Stimulated activated memory B cell treated with anti-CD40 and anti-IgM and Interleukin-4, amounts not matched to agents 10 μg/mL and 1 μg/mL and 100 μg/mL, for 72 hours (primary cell): ENCODE data around the gene MASP2.

Source experiments
- ATAC-seq: fragments of 150-1000 bp; cut with Tn5 transposase; 2 replicates; pipeline ENCODE4 v1.10.0; 2021
- H3K27ac Mint-ChIP-seq: one replicate; pipeline ENCODE4 v1.8.0; 2022; ENCODE audit warnings: mild to moderate bottlenecking, mixed read lengths
- H3K27me3 Mint-ChIP-seq: one replicate; pipeline ENCODE4 v1.8.0; 2022; ENCODE audit warnings: mixed read lengths
- H3K36me3 Mint-ChIP-seq: one replicate; pipeline ENCODE4 v1.8.0; 2022; ENCODE audit warnings: mixed read lengths
- H3K4me1 Mint-ChIP-seq: one replicate; pipeline ENCODE4 v1.8.0; 2022; ENCODE audit warnings: mixed read lengths
- H3K4me3 Mint-ChIP-seq: one replicate; pipeline ENCODE4 v1.8.0; 2022; ENCODE audit warnings: mild to moderate bottlenecking, moderate library complexity, mixed read lengths
- H3K9me3 Mint-ChIP-seq: one replicate; pipeline ENCODE4 v1.8.0; 2022; ENCODE audit warnings: mixed read lengths

Gene MASP2

GRCh38 chr1:11062965-11063401 is 15.9 kb upstream of the MASP2 start:
- H3K27ac Mint-ChIP-seq, result peak overlapping the region; percentile 64
- peak; percentile 13 for ATAC-seq
- no peaks in the 10 kb centered on the region for H3K9me3 Mint-ChIP-seq
- no peak overlapping the region for H3K4me3 Mint-ChIP-seq
- peaks cover 29% of the 10 kb centered on the region for H3K36me3 Mint-ChIP-seq
- no peaks in the 10 kb centered on the region for H3K27me3 Mint-ChIP-seq
- peaks cover 41% of the 10 kb centered on the region for H3K4me1 Mint-ChIP-seq

- peaks cover 52% of the 10 kb centered on the region for H3K4me1 Mint-ChIP-seq
- H3K36me3 Mint-ChIP-seq, result peaks cover 31% of the 10 kb centered on the region
- no peaks in the 10 kb centered on the region for H3K9me3 Mint-ChIP-seq
- H3K27ac Mint-ChIP-seq, result peak overlapping the region; percentile 64
- no peaks in the 10 kb centered on the region for H3K27me3 Mint-ChIP-seq
- no peak for ATAC-seq
- no peak overlapping the region for H3K4me3 Mint-ChIP-seq
Measured at GRCh38 chr1:11061652-11062365, 14.8 kb upstream of the MASP2 start.

GRCh38 chr1:11059968-11060830 is 13.2 kb upstream of the MASP2 start, which contains the start of gene SRM:
Gene SRM (minus strand): TSS chr1:11060018. CDS start chr1:11059943, 75 bp downstream.
- peak; percentile 97 for ATAC-seq
- Mint-ChIP-seq H3K4me1 (peaks cover 52% of the 10 kb centered on the region), H3K27me3 (no peaks in the 10 kb centered on the region), H3K36me3 (peaks cover 28% of the 10 kb centered on the region), H3K9me3 (no peaks in the 10 kb centered on the region), H3K27ac (peak within 1 kb of the TSS; percentile 89), H3K4me3 (peak within 1 kb of the TSS; percentile 92)

- peak overlapping the region; percentile 92 for H3K4me3 Mint-ChIP-seq
- peaks cover 52% of the 10 kb centered on the region for H3K4me1 Mint-ChIP-seq
- ATAC-seq, result peak; percentile 10
- H3K9me3 Mint-ChIP-seq, result no peaks in the 10 kb centered on the region
- H3K36me3 Mint-ChIP-seq, result peaks cover 27% of the 10 kb centered on the region
- peak overlapping the region; percentile 89 for H3K27ac Mint-ChIP-seq
- H3K27me3 Mint-ChIP-seq, result no peaks in the 10 kb centered on the region
Measured at GRCh38 chr1:11059155-11059967, 12.3 kb upstream of the MASP2 start.

GRCh38 chr1:11058595-11059154 is 11.6 kb upstream of the MASP2 start:
- H3K4me3 Mint-ChIP-seq, result peak overlapping the region; percentile 92
- no peaks in the 10 kb centered on the region for H3K27me3 Mint-ChIP-seq
- peaks cover 52% of the 10 kb centered on the region for H3K4me1 Mint-ChIP-seq
- H3K36me3 Mint-ChIP-seq, result peaks cover 30% of the 10 kb centered on the region
- H3K27ac Mint-ChIP-seq, result peak overlapping the region; percentile 89
- ATAC-seq, result no peak
- H3K9me3 Mint-ChIP-seq, result no peaks in the 10 kb centered on the region

GRCh38 chr1:11058026-11058425 is 11.0 kb upstream of the MASP2 start:
- H3K27me3 Mint-ChIP-seq, result no peaks in the 10 kb centered on the region
- peaks cover 30% of the 10 kb centered on the region for H3K36me3 Mint-ChIP-seq
- H3K4me3 Mint-ChIP-seq, result peak overlapping the region; percentile 92
- H3K9me3 Mint-ChIP-seq, result no peaks in the 10 kb centered on the region
- no peak for ATAC-seq
- H3K4me1 Mint-ChIP-seq, result peaks cover 49% of the 10 kb centered on the region
- H3K27ac Mint-ChIP-seq, result peak overlapping the region; percentile 55

GRCh38 chr1:11057477-11057876 is 10.4 kb upstream of the MASP2 start:
- Mint-ChIP-seq H3K9me3 (no peaks in the 10 kb centered on the region), H3K36me3 (peaks cover 30% of the 10 kb centered on the region), H3K4me1 (peaks cover 49% of the 10 kb centered on the region), H3K4me3 (no peak overlapping the region), H3K27me3 (no peaks in the 10 kb centered on the region), H3K27ac (peak overlapping the region; percentile 55)
- ATAC-seq, result no peak

- no peaks in the 10 kb centered on the region for H3K9me3 Mint-ChIP-seq
- peaks cover 49% of the 10 kb centered on the region for H3K4me1 Mint-ChIP-seq
- H3K27me3 Mint-ChIP-seq, result no peaks in the 10 kb centered on the region
- H3K27ac Mint-ChIP-seq, result no peak overlapping the region
- H3K4me3 Mint-ChIP-seq, result no peak overlapping the region
- peaks cover 30% of the 10 kb centered on the region for H3K36me3 Mint-ChIP-seq
- ATAC-seq, result no peak
Measured at GRCh38 chr1:11056504-11056903, 9.5 kb upstream of the MASP2 start.

- peaks cover 30% of the 10 kb centered on the region for H3K36me3 Mint-ChIP-seq
- ATAC-seq, result no peak
- peaks cover 46% of the 10 kb centered on the region for H3K4me1 Mint-ChIP-seq
- H3K27ac Mint-ChIP-seq, result no peak overlapping the region
- H3K9me3 Mint-ChIP-seq, result no peaks in the 10 kb centered on the region
- no peaks in the 10 kb centered on the region for H3K27me3 Mint-ChIP-seq
- H3K4me3 Mint-ChIP-seq, result no peak overlapping the region
Measured at GRCh38 chr1:11055676-11056075, 8.6 kb upstream of the MASP2 start.

GRCh38 chr1:11054666-11055065 is 7.6 kb upstream of the MASP2 start:
- H3K36me3 Mint-ChIP-seq, result peaks cover 30% of the 10 kb centered on the region
- H3K27ac Mint-ChIP-seq, result no peak overlapping the region
- no peak overlapping the region for H3K4me3 Mint-ChIP-seq
- H3K9me3 Mint-ChIP-seq, result no peaks in the 10 kb centered on the region
- peaks cover 43% of the 10 kb centered on the region for H3K4me1 Mint-ChIP-seq
- ATAC-seq, result no peak
- H3K27me3 Mint-ChIP-seq, result no peaks in the 10 kb centered on the region

GRCh38 chr1:11054181-11054580 is 7.1 kb upstream of the MASP2 start:
- peaks cover 30% of the 10 kb centered on the region for H3K36me3 Mint-ChIP-seq
- H3K27me3 Mint-ChIP-seq, result no peaks in the 10 kb centered on the region
- no peak for ATAC-seq
- H3K4me3 Mint-ChIP-seq, result no peak overlapping the region
- H3K9me3 Mint-ChIP-seq, result no peaks in the 10 kb centered on the region
- H3K27ac Mint-ChIP-seq, result no peak overlapping the region
- peaks cover 40% of the 10 kb centered on the region for H3K4me1 Mint-ChIP-seq

- no peak overlapping the region for H3K27ac Mint-ChIP-seq
- no peaks in the 10 kb centered on the region for H3K9me3 Mint-ChIP-seq
- H3K4me3 Mint-ChIP-seq, result no peak overlapping the region
- peaks cover 36% of the 10 kb centered on the region for H3K4me1 Mint-ChIP-seq
- H3K36me3 Mint-ChIP-seq, result peaks cover 30% of the 10 kb centered on the region
- H3K27me3 Mint-ChIP-seq, result no peaks in the 10 kb centered on the region
- no peak for ATAC-seq
Measured at GRCh38 chr1:11053758-11054137, 6.7 kb upstream of the MASP2 start.

GRCh38 chr1:11052839-11053757 is 6.1 kb upstream of the MASP2 start:
- Mint-ChIP-seq H3K4me3 (no peak overlapping the region), H3K36me3 (peaks cover 30% of the 10 kb centered on the region), H3K4me1 (peaks cover 31% of the 10 kb centered on the region), H3K9me3 (no peaks in the 10 kb centered on the region), H3K27me3 (no peaks in the 10 kb centered on the region), H3K27ac (peak overlapping the region; percentile 57)
- ATAC-seq, result peak; percentile 37
